Lung (tissue), 13 donors: Measurements from ENCODE around the gene CTTNBP2NL. TPM values are rescaled to one million over a fixed set of nuclear protein-coding genes. Genes with fewer than 3 reads are reported as not detected.

Source experiments
- ATAC-seq: fragments of 200-7000 bp; cut with Tn5 transposase; one replicate; pipeline ENCODE4 v1.9.1; 2020; ENCODE audit warnings: moderate number of reproducible peaks; ENCODE audit not compliant: insufficient read depth, low FRiP score
- DNase-seq, 3 donors: peaks; one replicate each; pipeline ENCODE4 v3.0.0-alpha.2; 2013 to 2017
- H3K27ac ChIP-seq, 2 donors: one replicate each; pipeline ENCODE4 v1.5.1; 2013; ENCODE audit warnings: mild to moderate bottlenecking in 2 of 2, moderate library complexity in 2 of 2, control low read depth in 1 of 2, inconsistent platforms in 1 of 2, low read depth in 1 of 2, low read length in 1 of 2
- H3K27me3 ChIP-seq, 3 donors: one replicate each; pipeline ENCODE4 v1.5.1; 2013; ENCODE audit warnings: low read length in 2 of 3; ENCODE audit not compliant: control insufficient read depth in 3 of 3, insufficient read depth in 3 of 3
- H3K36me3 ChIP-seq, 4 donors: one replicate each; pipeline ENCODE4 v1.5.1; 2013; ENCODE audit warnings: low read length in 4 of 4, mild to moderate bottlenecking in 1 of 4, moderate library complexity in 1 of 4; ENCODE audit not compliant: control insufficient read depth in 4 of 4, insufficient read depth in 4 of 4
- H3K4me1 ChIP-seq, 5 donors: one replicate each; pipeline ENCODE4 v1.5.1; 2013; ENCODE audit warnings: low read length in 5 of 5, mild to moderate bottlenecking in 2 of 5, moderate library complexity in 1 of 5; ENCODE audit not compliant: control insufficient read depth in 5 of 5, insufficient read depth in 5 of 5
- H3K4me3 ChIP-seq: one replicate; pipeline ENCODE4 v1.5.1; 2013; ENCODE audit warnings: mild to moderate bottlenecking, control low read depth, moderate library complexity
- H3K9ac ChIP-seq, 2 donors: one replicate each; pipeline ENCODE4 v1.5.1; 2013; ENCODE audit warnings: low read length in 2 of 2, control low read depth in 1 of 2; ENCODE audit not compliant: insufficient read depth in 1 of 2
- H3K9me3 ChIP-seq, 4 donors: one replicate each; pipeline ENCODE4 v1.5.1; 2013; ENCODE audit warnings: low read length in 3 of 4, mild to moderate bottlenecking in 1 of 4, moderate library complexity in 1 of 4; ENCODE audit not compliant: control insufficient read depth in 4 of 4, insufficient read depth in 3 of 4
- CTCF ChIP-seq: IDR thresholded peaks from 2 replicates; pipeline ENCODE4 v1.5.1; 2012; ENCODE audit warnings: mild to moderate bottlenecking; ENCODE audit errors: control extremely low read depth, extremely low read depth
- WGBS, 2 donors: extraction: QIAGEN DNeasy Blood & Tissue Kit; methylation state at CpG; one replicate each; pipeline ENCODE4 v1.1.7; 2013; 5-methylcytosine and 5-hydroxymethylcytosine counted together
- polyA plus RNA-seq, 2 donors: library from polyadenylated mRNA; stranded (reverse); fragments of 200-250 nt; gene quantifications; one replicate each; pipeline ENCODE4 v1.2.1, GENCODE V29; 2013
- small RNA-seq: library from RNA; depleted of rRNA; stranded (forward); fragments of <200 nt; gene quantifications from one replicate; pipeline ENCODE3, GENCODE V24; 2014; ENCODE audit warnings: low replicate concordance
- total RNA-seq, 2 donors: library from RNA; depleted of rRNA in 1 of 2; stranded (reverse); fragments of >200 nt in 1 of 2; gene quantifications; one replicate each; pipeline ENCODE4 v1.2.1, GENCODE V29; 2014 to 2021
- donor health status: control.
- donor health status: control.
- donor health status: Bipolar disorder and iron deficiency.
- donor health status: healthy.
- donor health status: DM: yes; HTN: yes; CAD: no.

Gene CTTNBP2NL
- total and polyA plus RNA-seq, 4 donors: 9.0 to 38.5 (median 17.0) TPM

GRCh38 chr1:112510340-112510739 is 114.3 kb downstream of the CTTNBP2NL start:
- Histone ChIP-seq H3K27me3 (peaks cover 0 to 43% (median 23%) of the 10 kb centered on the region in 3 donors), H3K9ac (no peak overlapping the region)
- WGBS, 2 donors: 77 to 85% methylated on average over 7 of the region's 7 CpGs

More at GRCh38 chr1:112510340-112510739, 114.3 kb downstream of the CTTNBP2NL start:
- ATAC-seq (no peak), DNase-seq (no peak)
- H3K27ac ChIP-seq: no peak overlapping the region
- H3K4me3 ChIP-seq: no peak overlapping the region
- TF ChIP-seq CTCF: no peak
- peaks cover 0 to 25% (median 11%) of the 10 kb centered on the region in 5 donors for H3K4me1 ChIP-seq
- H3K36me3 ChIP-seq: no peaks in the 10 kb centered on the region
- no peaks in the 10 kb centered on the region for H3K9me3 ChIP-seq

Small RNA genes lying within 50 kb of the gene (small RNA-seq; reads per million reads assigned to genes)
- gene RF01210: not detected

Other genes starting within 250 kb of the CTTNBP2NL start
- gene WNT2B, start 112.8 kb downstream of the CTTNBP2NL start, total RNA-seq: 1 to 10 TPM; 5.5 to 6.3 TPM
- 1 to 10 TPM; 1.9 to 2.7 TPM for gene WNT2B, start 112.8 kb downstream of the CTTNBP2NL start, polyA plus RNA-seq
- 10 to 100 TPM; 21.5 to 36.1 TPM for gene ST7L, start 222.9 kb downstream of the CTTNBP2NL start, total RNA-seq
- 10 to 100 TPM in 1 of 2 donors, 1 to 10 TPM in 1; 8.4 to 12.9 TPM for gene ST7L, start 222.9 kb downstream of the CTTNBP2NL start, polyA plus RNA-seq
- 100 to 1,000 TPM; 105 to 167 TPM for gene CAPZA1, start 223.6 kb downstream of the CTTNBP2NL start, total RNA-seq
- 100 to 1,000 TPM in 1 of 2 donors, 10 to 100 TPM in 1; 72.3 to 106 TPM for gene CAPZA1, start 223.6 kb downstream of the CTTNBP2NL start, polyA plus RNA-seq